HG02973 (cell line): ENCODE data around the gene RAB22A.

Source experiments
- ATAC-seq: cut with Tn5 transposase; IDR thresholded peaks from one replicate; pipeline ENCODE4 v1.9.1; 2021; ENCODE audit warnings: moderate library complexity; ENCODE audit not compliant: unreplicated experiment

Gene RAB22A, protein sequence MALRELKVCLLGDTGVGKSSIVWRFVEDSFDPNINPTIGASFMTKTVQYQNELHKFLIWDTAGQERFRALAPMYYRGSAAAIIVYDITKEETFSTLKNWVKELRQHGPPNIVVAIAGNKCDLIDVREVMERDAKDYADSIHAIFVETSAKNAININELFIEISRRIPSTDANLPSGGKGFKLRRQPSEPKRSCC

DNA sequence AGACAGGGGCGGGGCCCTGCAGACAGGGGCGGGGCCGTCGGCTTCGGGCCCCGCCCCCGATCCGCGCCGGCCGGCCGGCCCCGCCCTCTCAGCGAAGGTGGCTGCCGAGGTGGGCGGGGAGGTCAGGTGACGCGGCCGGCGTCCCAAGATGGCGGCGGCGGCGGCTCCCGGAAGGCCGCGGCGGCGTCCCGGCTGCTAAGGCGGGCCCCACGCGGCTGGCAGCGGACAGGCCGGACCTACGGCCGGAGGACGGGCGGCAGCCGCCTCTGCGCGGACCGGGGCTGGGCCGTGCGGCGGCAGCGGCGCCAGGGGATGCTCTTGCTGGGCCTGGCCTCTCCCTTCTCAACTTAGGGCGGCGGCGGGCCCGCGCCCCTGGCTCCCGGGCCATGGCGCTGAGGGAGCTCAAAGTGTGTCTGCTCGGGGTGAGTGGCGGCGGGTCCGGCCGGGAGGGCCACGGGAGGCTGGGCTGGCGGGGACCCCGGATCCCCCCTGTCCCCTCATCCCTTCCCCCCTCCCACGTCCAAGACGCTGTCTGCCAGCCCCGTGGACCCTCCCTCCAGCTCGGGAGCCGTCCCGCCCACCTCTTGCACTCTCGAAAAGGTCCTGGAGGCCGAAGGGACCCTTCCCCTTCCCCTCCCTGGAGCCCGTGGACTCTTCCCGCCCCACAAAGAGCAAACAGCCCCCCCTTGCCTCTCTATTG is at the start of gene RAB22A:
Gene RAB22A (plus strand): TSS at position 125 of the 700 bp plus-strand sequence. CDS start 262 bp downstream, at position 387.
- ATAC-seq = peak; percentile 58

DNA sequence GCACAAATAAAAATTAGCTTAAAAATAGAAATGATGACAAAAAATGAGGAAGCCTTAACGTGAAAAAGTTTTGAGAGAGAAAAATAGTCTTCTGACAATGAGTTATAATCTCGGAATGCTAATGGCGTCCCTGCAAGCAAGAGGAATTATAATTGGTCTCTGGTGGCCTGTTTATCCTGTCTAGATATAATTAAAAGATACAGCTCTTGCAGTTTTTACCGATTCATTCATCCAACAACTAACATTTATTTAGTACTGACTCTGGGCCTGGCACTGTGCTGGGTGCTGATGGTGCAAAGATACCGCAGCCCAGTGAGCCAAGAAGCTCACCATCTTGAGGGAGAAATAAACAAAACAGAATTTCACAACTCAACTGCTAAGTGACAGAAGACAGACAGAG is 49.5 kb upstream of the RAB22A start:
- no peak for ATAC-seq

DNA sequence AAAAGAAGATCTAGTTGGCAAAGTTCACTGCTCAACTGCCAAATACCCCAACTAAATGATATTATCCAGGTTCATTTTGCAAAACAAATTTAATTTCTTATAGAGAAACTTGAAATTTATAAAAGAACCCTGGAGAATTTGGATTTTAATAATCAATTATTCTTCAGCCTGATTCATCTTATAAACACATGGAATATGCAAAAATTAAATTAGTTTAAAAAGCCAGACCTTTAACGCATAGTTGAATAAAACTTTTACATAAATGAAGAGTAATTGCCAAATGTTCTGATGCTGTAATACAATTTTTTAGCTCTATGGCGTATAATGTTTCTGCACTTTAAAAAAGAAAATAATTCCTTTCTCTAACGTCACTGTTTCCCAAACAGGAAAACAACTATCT is 47.9 kb upstream of the RAB22A start:
- ATAC-seq = no peak

DNA sequence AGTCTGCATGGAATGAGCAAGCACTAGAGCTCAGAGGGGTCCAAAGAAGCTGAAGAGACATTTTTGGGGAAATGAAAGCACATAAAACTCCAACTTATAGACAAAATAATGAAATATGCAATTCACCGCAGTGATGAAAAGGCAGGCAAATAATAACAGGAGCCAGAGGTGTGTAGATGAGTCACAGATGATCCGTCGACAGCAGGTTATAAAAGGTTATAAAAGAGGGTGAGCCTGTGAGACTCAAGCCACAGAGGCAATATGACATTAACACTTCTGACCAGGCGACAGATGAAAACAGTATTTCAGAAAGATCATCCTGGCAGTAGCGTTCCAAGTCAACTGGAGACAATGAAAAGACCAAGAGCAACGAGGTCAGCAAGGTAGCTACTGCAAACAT is 45.2 kb upstream of the RAB22A start:
- ATAC-seq = no peak

DNA sequence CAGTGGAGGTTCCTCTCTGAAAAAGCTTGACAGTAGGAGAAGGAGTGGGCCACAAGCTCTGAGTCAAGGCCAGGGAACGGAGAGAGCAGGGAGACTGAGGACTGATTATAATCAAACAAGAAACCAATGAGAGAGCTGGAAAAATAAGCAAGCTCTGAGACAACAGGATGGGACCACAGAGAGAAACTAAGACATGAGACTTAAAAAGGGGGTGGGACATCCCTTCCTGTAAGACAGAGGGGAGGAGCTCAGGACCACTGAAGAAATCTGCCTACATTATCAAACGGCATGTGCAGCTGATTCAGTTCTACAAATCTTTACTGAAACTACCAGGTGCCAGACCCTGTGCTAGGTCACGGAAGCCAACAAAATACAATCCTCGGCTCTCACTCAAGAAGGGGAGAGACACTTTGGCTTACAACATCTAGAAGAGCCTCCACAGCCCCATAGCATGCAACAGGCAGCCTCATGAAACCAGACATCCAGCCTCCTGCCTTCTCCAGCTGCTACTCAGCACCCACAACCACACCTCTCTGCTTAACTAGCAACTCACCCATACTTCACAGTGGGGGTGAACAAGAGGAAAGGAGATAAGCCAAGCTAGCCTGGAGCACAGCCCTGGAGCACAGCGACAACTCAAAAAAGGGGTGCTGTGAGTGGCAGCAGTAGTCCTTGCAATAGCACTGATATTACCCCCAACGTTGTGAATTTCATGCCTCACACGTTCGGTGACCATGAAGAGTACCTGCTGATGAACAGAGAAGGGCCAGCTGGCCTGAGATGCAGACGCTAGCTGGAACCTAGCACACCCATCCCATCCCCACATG is 41.9 kb upstream of the RAB22A start:
- ATAC-seq = no peak

DNA sequence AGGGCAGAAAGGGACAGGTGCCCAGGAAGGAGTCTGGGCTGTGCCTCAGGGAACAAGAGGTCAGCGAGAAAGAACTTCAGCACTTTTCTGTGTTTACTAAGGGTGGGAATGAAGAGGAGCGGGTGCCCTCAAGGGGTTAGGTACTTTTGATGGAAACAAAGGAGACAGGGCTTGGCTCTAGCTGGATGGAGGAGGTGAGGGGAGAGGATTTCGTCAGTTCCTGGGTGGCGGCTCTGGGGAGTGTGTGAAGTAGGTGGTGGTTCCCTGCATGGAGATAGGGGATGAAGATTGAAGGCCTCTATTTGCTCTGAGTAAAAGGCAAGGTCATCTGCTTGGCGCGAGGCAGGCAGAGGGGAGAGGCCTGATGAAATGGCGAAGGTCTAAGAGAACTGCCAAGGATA is 41.1 kb upstream of the RAB22A start:
- ATAC-seq = no peak

DNA sequence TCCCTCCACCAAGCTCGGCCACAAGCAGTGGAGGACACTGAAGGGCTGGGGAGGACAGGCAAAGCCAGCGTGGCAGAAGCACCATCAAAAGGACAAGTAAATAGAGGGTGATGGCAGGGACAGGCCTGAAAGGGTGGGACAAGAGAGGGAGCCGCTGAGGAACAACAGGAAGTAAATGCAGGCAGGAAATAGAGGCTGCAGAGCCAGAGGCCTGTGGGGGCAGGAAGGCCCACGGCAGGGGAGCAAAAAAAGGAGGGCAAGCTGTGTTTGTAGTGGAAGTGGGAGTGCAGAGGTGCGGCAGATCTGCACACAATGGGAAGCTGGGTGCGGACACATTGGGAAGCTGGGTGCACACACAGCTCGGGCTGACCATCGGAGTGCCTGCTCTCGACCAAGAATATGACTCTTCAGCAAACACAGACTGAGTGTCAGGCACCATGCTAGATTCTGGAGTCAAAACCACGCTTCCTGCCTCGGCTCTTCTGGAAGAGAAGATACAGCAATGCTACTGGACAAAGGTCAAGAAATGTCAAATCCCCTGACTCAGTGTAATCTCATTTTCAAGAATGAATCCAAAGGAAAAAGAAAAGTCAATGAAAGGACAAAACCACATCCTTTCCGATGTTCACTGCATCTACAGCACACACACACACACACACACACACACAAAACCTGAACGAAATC is 40.4 kb upstream of the RAB22A start:
- no peak for ATAC-seq

DNA sequence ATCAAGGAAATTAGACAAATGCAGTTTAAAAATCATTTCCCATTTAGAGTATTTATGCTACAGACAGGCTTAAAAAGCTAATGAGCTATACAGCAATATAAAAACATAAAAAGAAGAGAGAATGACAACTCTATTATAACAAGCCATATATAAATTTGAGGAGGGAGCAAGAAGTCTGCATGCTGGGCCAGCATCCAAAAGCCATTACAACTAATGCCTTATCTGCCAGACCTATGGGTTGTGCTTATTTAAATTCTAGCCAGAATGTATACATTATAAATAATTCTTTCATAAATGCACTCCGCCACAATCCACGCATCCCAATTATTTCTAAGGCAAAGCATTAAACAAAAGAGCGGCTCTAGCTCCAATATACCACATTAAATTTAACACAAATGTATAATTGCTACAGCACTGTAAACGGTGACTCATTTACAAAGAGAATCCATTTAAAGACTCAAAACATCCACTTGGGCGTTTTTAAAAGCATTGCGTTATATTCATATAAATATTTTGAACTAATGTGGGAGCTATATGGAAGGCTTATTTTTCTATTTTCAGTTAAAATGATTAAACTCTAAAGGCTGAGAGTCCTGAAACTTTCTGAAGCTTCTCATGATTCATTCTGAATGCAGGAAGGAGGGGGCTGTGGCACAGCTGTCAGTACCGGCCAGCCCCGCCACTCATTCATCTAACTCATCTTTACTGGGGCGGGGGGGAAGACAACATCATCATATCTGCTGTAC is 37.7 kb upstream of the RAB22A start:
- ATAC-seq = no peak

DNA sequence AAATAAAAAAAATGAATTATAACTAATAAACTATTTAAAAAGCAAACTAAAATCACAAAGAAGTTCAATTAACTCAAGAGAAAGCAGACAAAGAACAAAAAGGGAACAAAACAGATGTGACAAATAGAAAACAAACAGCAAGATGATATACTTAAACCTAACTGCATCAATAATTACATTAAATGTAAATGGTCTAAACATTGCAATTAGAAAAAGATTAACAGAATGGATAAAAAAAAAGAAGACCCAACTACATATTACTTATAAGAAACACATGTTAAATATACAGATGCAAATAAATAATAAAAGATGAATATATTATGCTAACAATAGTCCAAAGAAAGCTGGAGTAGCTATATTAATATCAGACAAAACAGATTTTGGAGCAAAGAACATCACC is 35.1 kb upstream of the RAB22A start:
- ATAC-seq = no peak

DNA sequence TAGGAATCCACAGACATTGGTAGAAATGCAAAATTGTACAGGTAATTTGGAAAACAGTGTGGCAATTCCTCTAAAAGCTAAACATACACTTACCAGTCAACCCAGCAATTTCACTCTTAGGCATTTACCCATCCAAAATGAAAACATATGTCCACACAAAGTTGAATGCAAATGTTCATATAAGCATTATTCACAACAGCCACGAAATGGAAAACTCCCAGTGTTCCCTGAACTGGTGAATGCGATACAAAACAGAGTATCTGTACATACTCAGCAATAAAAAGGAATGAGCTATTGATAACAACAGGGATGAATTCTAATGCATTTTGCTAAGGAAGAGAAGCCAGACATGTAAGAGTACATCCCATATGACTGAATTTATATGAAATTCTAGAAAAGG is 32.4 kb upstream of the RAB22A start:
- no peak for ATAC-seq

DNA sequence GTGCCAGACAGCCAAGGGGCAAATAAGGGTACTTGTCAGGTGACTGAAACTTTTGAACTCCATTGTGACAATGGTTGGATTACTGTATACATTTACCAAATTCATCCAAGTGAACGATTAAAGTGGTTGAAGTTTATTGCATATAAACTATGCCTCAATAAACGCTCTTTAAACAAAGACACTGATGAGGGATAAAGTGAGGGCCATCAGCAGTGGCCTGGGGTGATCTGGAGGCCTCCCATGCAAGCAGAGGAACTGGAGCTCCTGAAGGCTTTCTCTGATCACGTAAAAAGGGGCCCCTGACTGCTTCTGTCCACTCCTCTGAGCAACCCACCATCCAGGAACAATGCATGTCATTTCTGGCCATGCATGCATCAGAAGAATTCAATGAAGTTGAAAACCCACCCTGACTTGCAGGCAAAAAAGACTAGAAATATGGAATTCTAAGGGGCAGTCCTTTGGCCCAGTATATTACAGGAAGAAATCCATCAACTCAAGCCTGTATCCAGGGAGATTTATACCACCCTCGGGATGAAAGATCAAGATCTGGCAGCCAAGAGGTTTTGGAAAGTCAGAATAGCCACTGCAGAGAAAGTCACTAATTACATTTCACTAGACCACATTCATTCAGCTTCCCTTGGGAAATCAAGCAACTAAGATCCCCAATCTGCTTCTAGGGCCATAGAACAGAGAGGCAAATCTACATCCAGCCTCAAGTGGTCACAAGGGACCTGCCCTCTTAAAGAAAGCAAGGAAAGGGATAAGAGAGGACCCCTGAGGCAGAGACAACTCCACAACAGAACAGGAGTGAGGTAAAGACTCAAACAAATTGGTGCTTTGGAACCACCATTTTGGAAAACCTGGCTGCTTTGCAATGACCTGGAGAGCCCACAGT is 31.7 kb upstream of the RAB22A start:
- ATAC-seq = no peak

DNA sequence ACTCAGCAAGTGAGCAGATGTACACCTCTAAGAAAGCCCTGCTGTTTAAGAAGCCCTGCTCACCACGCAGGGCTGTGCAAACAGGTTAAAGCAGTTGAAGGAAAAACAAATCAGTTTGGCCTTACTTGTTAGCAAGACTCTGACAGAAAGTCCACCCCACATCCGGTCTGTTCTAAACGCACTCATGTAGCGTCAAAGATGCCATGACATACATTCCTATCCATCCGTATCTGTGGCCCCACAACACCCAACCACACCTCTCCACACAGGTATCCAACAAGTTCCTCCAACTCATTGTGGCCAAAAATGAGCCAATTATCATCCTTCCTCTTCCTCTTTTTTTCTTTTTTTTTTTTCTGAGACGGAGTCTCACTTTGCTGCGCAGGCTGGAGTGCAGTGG is 22.8 kb upstream of the RAB22A start:
- no peak for ATAC-seq

DNA sequence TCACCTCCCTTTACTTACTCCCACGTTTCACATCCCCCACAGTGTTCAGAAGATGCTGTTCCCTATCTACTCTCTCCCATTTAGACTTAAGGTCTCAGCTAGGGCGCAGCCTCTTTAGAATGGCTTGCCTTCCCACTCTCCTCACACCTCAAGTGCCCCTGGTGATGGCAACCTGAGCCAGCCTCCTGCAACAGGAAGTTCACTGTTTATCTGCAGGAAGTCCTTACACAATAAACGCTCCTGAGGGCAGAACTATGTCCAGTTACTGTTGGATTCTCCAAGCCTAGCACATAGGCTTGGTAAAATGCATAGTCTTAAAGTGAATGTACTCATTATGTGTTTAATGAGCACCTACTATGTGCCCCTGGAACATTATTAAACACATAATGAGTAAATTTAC is 21.9 kb upstream of the RAB22A start:
- no peak for ATAC-seq

DNA sequence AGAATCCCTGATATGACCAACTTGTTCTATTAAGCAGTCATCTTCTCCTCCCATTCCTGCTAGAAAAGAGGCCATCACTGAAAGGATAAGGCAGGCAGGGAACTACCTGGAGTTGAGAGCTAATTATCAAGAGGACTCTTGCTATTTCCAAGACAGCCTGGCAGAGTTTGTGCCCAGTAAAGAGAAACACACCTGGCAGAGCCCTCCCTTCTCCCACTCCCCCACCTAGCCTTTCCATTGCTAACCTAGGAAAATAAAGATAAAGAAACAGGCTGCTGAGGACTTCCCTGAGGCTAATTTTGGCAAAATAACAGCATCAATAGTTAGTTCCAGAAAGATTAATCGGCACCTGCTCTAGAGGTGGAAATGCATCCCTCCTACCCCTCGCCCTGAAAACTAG is 20.4 kb upstream of the RAB22A start:
- no peak for ATAC-seq

DNA sequence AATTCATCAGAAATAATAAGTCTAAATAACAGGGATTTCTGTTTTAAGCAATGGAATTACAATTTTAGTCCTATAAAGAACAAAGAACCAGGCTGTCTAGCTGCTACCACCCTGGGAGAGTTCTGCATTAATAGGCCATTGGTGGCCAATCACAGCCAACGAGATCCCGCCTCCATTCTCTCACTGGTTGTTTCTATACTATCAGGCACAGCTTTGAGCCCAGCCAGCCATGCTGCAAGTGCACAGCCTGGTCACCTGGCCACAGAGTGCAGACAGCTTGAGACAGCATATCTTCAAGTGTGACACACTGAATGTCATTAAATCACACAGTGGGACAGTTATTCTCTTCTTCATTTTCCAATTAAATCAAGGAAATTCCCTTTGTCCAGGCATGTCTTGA is 16.1 kb upstream of the RAB22A start:
- ATAC-seq = no peak

DNA sequence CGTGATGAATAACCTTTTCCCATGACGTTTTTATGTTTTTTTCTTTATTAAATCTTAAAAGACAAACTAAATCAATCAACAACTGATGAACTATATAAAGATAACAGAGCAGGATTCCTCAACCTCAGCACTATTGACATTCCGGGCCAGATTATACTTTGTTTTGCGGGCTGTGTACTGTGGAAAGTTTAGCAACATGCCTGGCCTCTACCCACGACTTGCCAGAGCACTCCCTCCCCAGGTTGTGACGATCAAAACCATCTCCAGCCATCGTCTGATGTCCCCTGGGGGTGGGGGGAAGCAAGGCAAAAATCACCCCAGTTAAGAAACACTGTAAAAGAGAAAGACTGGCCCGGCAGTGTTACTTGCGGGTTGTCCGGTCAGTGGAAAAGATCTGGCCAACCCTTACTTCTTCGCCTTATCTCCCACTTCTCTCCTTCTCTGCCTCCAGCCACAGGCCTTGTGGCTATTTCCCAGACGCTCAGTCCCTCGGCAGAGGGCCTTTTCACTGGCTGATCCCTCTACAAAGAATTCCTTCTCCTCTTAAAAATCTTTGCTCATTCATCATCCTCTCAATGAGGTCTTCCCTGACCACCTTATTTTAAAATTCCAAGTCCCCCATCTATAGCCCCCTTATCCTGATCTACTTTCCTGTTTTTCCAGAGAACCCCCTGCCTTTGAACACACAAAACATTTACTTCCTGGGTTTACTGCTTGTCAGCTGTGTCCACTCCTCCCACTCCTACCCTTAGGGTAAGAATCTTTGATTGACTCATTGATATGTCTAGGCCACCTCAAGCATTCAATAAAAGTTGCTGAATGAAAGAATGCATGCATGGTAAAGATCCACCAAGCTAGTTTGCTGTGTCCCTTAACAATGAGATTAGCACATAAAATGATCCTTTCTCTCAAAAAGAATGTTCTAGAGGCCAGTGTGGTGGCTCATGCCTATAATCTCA is 14.7 kb upstream of the RAB22A start:
- ATAC-seq = no peak

DNA sequence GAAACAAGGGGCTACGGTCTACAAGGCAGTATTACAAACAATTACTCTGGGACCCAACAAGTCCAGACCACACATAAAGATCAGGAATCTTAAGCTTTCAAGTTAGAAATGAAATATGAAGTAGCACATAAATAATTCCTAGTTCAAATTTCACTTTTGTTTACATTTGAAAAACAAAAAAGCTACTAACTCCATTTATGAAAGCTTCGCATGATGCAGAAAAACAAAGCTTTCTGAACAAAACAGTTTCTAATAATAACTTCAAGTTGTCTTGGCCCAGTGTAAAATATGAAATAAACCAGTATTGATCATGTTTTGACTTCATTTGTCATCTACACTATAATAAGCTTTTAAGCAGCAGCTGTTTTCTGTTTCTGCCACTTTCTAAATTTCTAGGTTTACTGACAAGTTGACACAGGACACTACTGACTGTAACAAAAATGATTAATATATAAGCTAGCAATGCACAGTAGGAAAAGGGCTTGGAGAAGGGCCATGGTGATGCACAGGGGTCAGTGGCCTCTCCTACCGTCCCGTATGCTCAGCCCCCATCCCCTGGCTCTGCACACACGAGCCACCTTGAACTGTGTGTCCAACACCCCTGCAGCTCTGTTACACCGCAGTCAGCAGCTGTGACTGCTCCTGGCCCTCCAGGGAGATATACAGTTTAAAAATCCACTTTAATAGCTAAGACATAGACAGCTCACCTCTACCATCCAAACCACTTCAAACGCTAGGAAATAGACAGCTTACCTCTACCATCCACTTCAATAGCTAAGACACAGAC is 13.3 kb upstream of the RAB22A start:
- ATAC-seq = no peak

DNA sequence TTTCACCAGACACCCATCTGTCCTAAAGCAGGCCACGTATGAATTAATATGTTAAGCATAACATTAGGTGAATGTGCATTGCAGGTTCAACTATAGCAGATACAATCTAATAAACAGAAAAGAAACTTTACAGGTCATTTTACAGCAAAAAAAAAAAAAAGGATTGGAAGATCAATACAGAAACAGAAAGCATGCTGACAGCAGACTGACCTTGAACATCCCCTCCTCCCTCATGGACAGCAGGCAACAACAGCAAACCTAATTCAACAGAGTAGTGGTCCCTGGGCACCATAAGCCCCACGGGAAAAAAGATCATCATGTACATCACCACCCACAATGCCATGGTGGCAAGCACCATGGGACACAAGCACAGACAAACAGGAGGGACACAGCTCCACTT is 12.1 kb upstream of the RAB22A start:
- ATAC-seq = no peak
